ENCODE measurements around the gene JARID2.

GRCh38 chr6:15439410-15440025 is 193.6 kb downstream of the JARID2 start:
- no peak for TF ChIP-seq CTCF (IDR thresholded peaks at IDR 0.05)
- TF ChIP-seq POLR2A (IDR thresholded peaks at IDR 0.05) = no peak

Measured in testis (tissue), 2 donors.